SH-SY5Y (cell line): ENCODE measurements around the gene EID2B.

Experiments used
- GATA2 ChIP-seq: IDR thresholded peaks from 2 replicates; pipeline ENCODE4 v1.6.1; 2011; ENCODE audit warnings: mild to moderate bottlenecking, low read depth, low read length
- GATA3 ChIP-seq: IDR thresholded peaks from 2 replicates; pipeline ENCODE4 v1.6.1; 2011; ENCODE audit warnings: low read depth, mild to moderate bottlenecking, low read length, moderate library complexity

DNA sequence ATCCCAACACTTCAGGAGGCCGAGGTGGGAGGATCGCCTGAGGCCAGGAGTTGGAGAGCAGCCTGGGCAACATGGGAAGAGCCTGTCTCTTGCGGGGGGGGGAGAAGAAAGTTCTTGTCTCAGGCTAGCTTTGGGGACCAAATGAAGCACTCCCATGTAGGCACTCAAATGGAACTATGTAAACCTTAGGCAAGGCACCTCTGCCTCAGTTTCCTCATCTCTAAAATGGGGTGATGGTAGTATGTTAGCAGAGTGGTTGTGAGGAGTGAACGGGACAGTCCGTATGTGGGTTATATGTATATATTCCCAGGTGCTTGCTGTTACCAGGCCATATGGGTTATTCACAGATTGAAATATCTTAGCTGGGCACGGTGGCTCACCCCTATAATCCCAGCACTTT, 40.4 kb downstream of the EID2B start:
- TF ChIP-seq GATA3 (no peak), GATA2 (no peak)
